SIG-M5 (cell line): ENCODE results near the gene METTL2B.
"Not testable (repeated sequence)": the region's sequence is repeated elsewhere in the genome, so short reads cannot be mapped to it uniquely, and the experiment has no call there.

ENCODE experiments used
- DNase-seq: peaks from one replicate; lab custom pipeline; 2025; lab: John Stamatoyannopoulos, UW

METTL2B gene

GRCh38 chr7:128526062-128526466 lies 49.5 kb downstream of the METTL2B start:
- DNase-seq, result not testable (repeated sequence)

GRCh38 chr7:128529191-128529590 lies 52.6 kb downstream of the METTL2B start:
- not testable (repeated sequence) for DNase-seq

GRCh38 chr7:128530121-128530854 lies 53.7 kb downstream of the METTL2B start:
- DNase-seq, result not testable (repeated sequence)

GRCh38 chr7:128530855-128531104 lies 54.2 kb downstream of the METTL2B start:
- no peak for DNase-seq

- DNase-seq, result not testable (repeated sequence)
These were observed 54.8 kb downstream of the METTL2B start for GRCh38 chr7:128531105-128531954.

GRCh38 chr7:128531955-128532478 lies 55.5 kb downstream of the METTL2B start:
- DNase-seq, result not testable (repeated sequence)

GRCh38 chr7:128532956-128533355 lies 56.4 kb downstream of the METTL2B start:
- DNase-seq, result not testable (repeated sequence)

- DNase-seq, result not testable (repeated sequence)
These were observed 60.9 kb downstream of the METTL2B start for GRCh38 chr7:128537410-128537809.

- not testable (repeated sequence) for DNase-seq
These were observed 66.0 kb downstream of the METTL2B start for GRCh38 chr7:128542530-128542929.

GRCh38 chr7:128543300-128543699 lies 66.8 kb downstream of the METTL2B start:
- not testable (repeated sequence) for DNase-seq

GRCh38 chr7:128546319-128546851 lies 69.8 kb downstream of the METTL2B start:
- not testable (repeated sequence) for DNase-seq

GRCh38 chr7:128550920-128551319 lies 74.4 kb downstream of the METTL2B start:
- no peak for DNase-seq

- not testable (repeated sequence) for DNase-seq
These were observed 77.8 kb downstream of the METTL2B start for GRCh38 chr7:128554394-128554793.
